K562 (cell line): ENCODE results near the gene ATPAF2. TPM values are rescaled to one million over a fixed set of nuclear protein-coding genes. Genes with fewer than 3 reads are reported as not detected.

Source experiments
- ASH1L ChIP-seq: fragments of 450-650 bp; IDR thresholded peaks from 2 replicates; pipeline ENCODE4 v1.6.1; 2018; ENCODE audit warnings: borderline replicate concordance, mild to moderate bottlenecking, low read depth; ENCODE audit not compliant: partially characterized antibody
- ATF1 ChIP-seq, 2 experiments: fragments of 450-650 bp in 1 of 2; IDR thresholded peaks; 2 replicates each; pipeline ENCODE4 v1.6.1; 2016; ENCODE audit warnings: missing compliant biosample characterization in 1 of 2, missing genetic modification characterization in 1 of 2
- BACH1 ChIP-seq: fragments of 200-800 bp; sonication (Bioruptor generic); IDR thresholded peaks from 2 replicates; pipeline ENCODE4 v1.6.1; 2016; ENCODE audit warnings: missing genetic modification characterization, missing compliant biosample characterization
- BMI1 ChIP-seq: fragments of 150-350 bp; IDR thresholded peaks from 2 replicates; pipeline ENCODE4 v1.6.1; 2014; ENCODE audit warnings: low read length
- CBX8 ChIP-seq: fragments of 200-600 bp; sonication (generic); IDR thresholded peaks from 2 replicates; pipeline ENCODE4 v1.6.1; 2012; ENCODE audit warnings: borderline replicate concordance, mixed run types, low read depth, mild to moderate bottlenecking, moderate library complexity, mixed read lengths, low read length, control low read depth, inconsistent platforms; ENCODE audit not compliant: poor library complexity, severe bottlenecking; ENCODE audit errors: extremely low read depth
- CREB1 ChIP-seq, 2 experiments: sonication (generic) in 1 of 2; formaldehyde crosslinking in 1 of 2; IDR thresholded peaks; 2 replicates each; pipeline versions ENCODE4 v1.6.1 to v1.8.0; 2012 to 2022; ENCODE audit warnings: inconsistent platforms in 1 of 2, mild to moderate bottlenecking in 1 of 2, missing genetic modification reagents in 1 of 2, moderate library complexity in 1 of 2
- EGR1 ChIP-seq: fragments of 450-650 bp; conservative IDR thresholded peaks from 2 replicates; pipeline ENCODE4 v1.6.1; 2017; ENCODE audit warnings: mild to moderate bottlenecking
- FOSL1 ChIP-seq: fragments of 200-800 bp; sonication (Bioruptor generic); conservative IDR thresholded peaks from 2 replicates; pipeline ENCODE4 v1.6.1; 2016; ENCODE audit warnings: missing genetic modification characterization, missing compliant biosample characterization
- GTF2A2 ChIP-seq: IDR thresholded peaks from 2 replicates; pipeline ENCODE4 v1.6.1; 2016; ENCODE audit warnings: mild to moderate bottlenecking, missing genetic modification characterization, missing compliant biosample characterization
- ILK ChIP-seq: fragments of 450-650 bp; IDR thresholded peaks from 2 replicates; pipeline ENCODE4 v1.6.1; 2016; ENCODE audit warnings: missing genetic modification characterization, low read depth, mild to moderate bottlenecking, missing compliant biosample characterization, moderate library complexity, borderline replicate concordance
- L3MBTL2 ChIP-seq: fragments of 450-650 bp; IDR thresholded peaks from 2 replicates; pipeline ENCODE4 v1.6.1; 2016; ENCODE audit warnings: mild to moderate bottlenecking, moderate library complexity
- NFXL1 ChIP-seq: fragments of 450-650 bp; formaldehyde crosslinking; IDR thresholded peaks from 2 replicates; pipeline ENCODE4 v1.4.0; 2021; ENCODE audit warnings: mild to moderate bottlenecking
- NR2C1 ChIP-seq, 2 experiments: fragments of 450-650 bp; IDR thresholded peaks; 2 replicates each; pipeline ENCODE4 v1.6.1; 2017; ENCODE audit warnings: mild to moderate bottlenecking in 2 of 2, antibody characterized with exemption in 1 of 2, inconsistent platforms in 1 of 2, missing compliant biosample characterization in 1 of 2, missing genetic modification characterization in 1 of 2
- PHF21A ChIP-seq: fragments of 450-650 bp; IDR thresholded peaks from 2 replicates; pipeline ENCODE4 v1.6.1; 2017; ENCODE audit warnings: low read depth, borderline replicate concordance
- SMAD4 ChIP-seq: fragments of 250-450 bp; sonication (Bioruptor Pico); conservative IDR thresholded peaks from 2 replicates; pipeline ENCODE4 v1.8.0; 2021; ENCODE audit warnings: inconsistent platforms, mild to moderate bottlenecking, moderate library complexity
- TAF7 ChIP-seq: fragments of 450-650 bp; IDR thresholded peaks from 2 replicates; pipeline ENCODE4 v1.6.1; 2016; ENCODE audit warnings: missing genetic modification characterization, missing compliant biosample characterization
- TAL1 ChIP-seq: fragments of 450-650 bp; IDR thresholded peaks from 2 replicates; pipeline ENCODE4 v1.6.1; 2016; ENCODE audit warnings: mild to moderate bottlenecking
- ZC3H11A ChIP-seq: IDR thresholded peaks from 2 replicates; pipeline ENCODE4 v1.6.1; 2012; ENCODE audit warnings: low read depth, low read length, improper control_type of control experiment
- ZNF121 ChIP-seq: sonication (generic); formaldehyde crosslinking; conservative IDR thresholded peaks from 2 replicates; pipeline ENCODE4 v1.8.0; 2022; ENCODE audit warnings: missing genetic modification reagents
- ZNF217 ChIP-seq: sonication (generic); formaldehyde crosslinking; IDR thresholded peaks from 2 replicates; pipeline ENCODE4 v1.8.0; 2022; ENCODE audit warnings: mild to moderate bottlenecking, missing genetic modification reagents
- ZNF232 ChIP-seq: sonication (generic); formaldehyde crosslinking; IDR thresholded peaks from 2 replicates; pipeline ENCODE4 v1.8.0; 2022; ENCODE audit warnings: mild to moderate bottlenecking, missing genetic modification reagents
- polyA plus RNA-seq, 8 experiments: library from polyadenylated mRNA; depleted of rRNA in 4 of 8; stranded (reverse) in 5 of 8; unstranded in 3 of 8; fragments of >200 nt; fragmentation: Nextera tagmentation in 2 of 8; fragmentation: Illumina TruSeq in 1 of 8; extraction: Ambion mirVana in 2 of 8; extraction: Trizol in 1 of 8; gene quantifications; 2 replicates each; pipeline versions ENCODE4 v1.2.1 to v1.2.3, GENCODE V29; 2011 to 2014; ENCODE audit warnings: inconsistent platforms in 1 of 8, missing spikeins in 1 of 8
- total RNA-seq, 7 experiments: library from RNA; depleted of rRNA in 6 of 7; stranded (reverse); fragments of >200 nt in 6 of 7; fragmentation: Illumina TruSeq in 2 of 7; extraction: Trizol in 2 of 7; gene quantifications; 2 replicates each; pipeline versions ENCODE4 v1.2.1 to v1.2.3, GENCODE V29; 2011 to 2021; ENCODE audit warnings: low replicate concordance in 1 of 7
- TF ChIP-seq, protein P1 (sequence below): sonication (generic); formaldehyde crosslinking; IDR thresholded peaks from 2 replicates; pipeline ENCODE4 v1.8.0; 2022; ENCODE audit warnings: missing genetic modification reagents, mild to moderate bottlenecking, borderline replicate concordance
- TF ChIP-seq, protein P2 (sequence below): fragments of 250-450 bp; sonication (Bioruptor Pico); IDR thresholded peaks from 2 replicates; pipeline ENCODE4 v1.5.0; 2021
- TF ChIP-seq, protein P3 (sequence below): IDR thresholded peaks from 2 replicates; pipeline ENCODE4 v1.6.1; 2012; ENCODE audit warnings: low read depth, low read length, improper control_type of control experiment, borderline replicate concordance

The ATPAF2 gene
- total and polyA plus RNA-seq, 9 of the 15 experiments (the other 6 are each of a cell fraction or from before 2014, with no cell fraction given) = 2.1 to 19.2 (median 11.3) TPM

DNA sequence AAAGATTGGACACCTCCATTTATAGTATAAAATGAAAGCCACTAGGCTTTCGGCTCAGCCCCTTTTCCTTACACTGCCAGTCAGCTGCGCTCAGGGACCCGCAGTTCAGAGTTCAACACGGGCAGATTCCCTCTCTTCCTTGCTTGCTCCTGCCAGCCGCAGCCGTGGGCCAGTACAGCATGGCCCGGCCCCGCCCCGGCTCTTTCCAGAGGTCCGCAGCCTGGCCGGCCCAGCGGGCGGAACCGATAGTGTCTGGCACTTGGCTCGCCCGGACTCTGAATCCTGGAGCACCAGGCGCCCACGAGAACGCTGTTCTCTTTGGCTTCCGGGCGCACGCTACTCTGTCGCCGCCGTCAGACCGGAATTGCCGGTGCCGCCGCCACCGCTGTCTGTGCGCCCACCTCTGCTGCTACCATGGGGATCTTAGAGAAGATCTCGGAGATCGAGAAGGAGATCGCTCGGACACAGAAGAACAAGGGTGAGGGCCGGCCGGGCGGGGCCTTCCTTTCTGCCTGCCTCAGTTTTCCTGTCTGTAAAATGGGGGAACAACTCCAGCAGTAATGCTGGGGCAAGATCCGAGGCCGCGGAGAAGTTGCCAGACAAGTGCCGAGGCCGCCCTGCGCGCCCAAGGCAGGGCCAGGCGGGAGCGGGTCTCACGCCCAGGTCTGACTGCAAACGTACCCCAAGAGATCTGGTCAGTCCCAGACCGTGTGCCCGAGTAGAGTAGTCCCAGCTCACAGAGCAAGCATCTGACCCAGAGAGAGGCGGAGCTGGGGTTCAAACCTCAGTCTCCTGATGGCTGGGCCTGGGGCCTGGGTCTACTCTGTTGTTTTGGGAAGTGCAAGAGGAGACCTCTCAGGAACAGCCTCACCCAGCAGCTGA, 48.9 kb upstream of the ATPAF2 start, which contains the start of gene DRG2 (continued):
- TF ChIP-seq, protein P1, sequence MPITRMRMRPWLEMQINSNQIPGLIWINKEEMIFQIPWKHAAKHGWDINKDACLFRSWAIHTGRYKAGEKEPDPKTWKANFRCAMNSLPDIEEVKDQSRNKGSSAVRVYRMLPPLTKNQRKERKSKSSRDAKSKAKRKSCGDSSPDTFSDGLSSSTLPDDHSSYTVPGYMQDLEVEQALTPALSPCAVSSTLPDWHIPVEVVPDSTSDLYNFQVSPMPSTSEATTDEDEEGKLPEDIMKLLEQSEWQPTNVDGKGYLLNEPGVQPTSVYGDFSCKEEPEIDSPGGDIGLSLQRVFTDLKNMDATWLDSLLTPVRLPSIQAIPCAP = no peak
- no peak for TF ChIP-seq ZNF217 (CRISPR knock-in tag)
- no peak for TF ChIP-seq GTF2A2 (tag)
- TF ChIP-seq, protein P2, sequence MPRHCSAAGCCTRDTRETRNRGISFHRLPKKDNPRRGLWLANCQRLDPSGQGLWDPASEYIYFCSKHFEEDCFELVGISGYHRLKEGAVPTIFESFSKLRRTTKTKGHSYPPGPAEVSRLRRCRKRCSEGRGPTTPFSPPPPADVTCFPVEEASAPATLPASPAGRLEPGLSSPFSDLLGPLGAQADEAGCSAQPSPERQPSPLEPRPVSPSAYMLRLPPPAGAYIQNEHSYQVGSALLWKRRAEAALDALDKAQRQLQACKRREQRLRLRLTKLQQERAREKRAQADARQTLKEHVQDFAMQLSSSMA = no peak
- peak; percentile 76 for TF ChIP-seq SMAD4 (CRISPR knock-in tag)
- no peak for TF ChIP-seq ATF1 (CRISPR knock-in tag; IDR thresholded peaks at IDR 0.05)
- peak; percentile 79 for TF ChIP-seq ATF1 (tag; IDR thresholded peaks at IDR 0.05)
- no peak for TF ChIP-seq ILK (tag)
- TF ChIP-seq, protein P3, sequence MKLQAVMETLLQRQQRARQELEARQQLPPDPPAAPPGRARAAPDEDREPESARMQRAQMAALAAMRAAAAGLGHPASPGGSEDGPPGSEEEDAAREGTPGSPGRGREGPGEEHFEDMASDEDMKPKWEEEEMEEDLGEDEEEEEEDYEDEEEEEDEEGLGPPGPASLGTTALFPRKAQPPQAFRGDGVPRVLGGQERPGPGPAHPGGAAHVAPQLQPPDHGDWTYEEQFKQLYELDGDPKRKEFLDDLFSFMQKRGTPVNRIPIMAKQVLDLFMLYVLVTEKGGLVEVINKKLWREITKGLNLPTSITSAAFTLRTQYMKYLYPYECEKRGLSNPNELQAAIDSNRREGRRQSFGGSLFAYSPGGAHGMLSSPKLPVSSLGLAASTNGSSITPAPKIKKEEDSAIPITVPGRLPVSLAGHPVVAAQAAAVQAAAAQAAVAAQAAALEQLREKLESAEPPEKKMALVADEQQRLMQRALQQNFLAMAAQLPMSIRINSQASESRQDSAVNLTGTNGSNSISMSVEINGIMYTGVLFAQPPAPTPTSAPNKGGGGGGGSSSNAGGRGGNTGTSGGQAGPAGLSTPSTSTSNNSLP = no peak
- TF ChIP-seq L3MBTL2 = peak; percentile 70
- TF ChIP-seq ZNF121 = 0 out of 2 replicates have a peak, but pooled peaks have one; percentile 6
- TF ChIP-seq CBX8 = no peak
- TF ChIP-seq BMI1 = no peak
- peak; percentile 77 for TF ChIP-seq NR2C1 (IDR thresholded peaks at IDR 0.05)
- TF ChIP-seq NR2C1 (tag; IDR thresholded peaks at IDR 0.05) = peak; percentile 84
- TF ChIP-seq NFXL1 (CRISPR knock-in tag) = no peak
- peak; percentile 44; the same call in 1 of the 2 replicates for TF ChIP-seq CREB1 (IDR thresholded peaks at IDR 0.05)
- TF ChIP-seq CREB1 (CRISPR knock-in tag; IDR thresholded peaks at IDR 0.05) = peak; percentile 75
- TF ChIP-seq PHF21A = 0 out of 2 replicates have a peak, but pooled peaks have one; percentile 68
- TF ChIP-seq TAF7 (tag) = peak; percentile 74
- TF ChIP-seq ZC3H11A = peak; percentile 86
- no peak for TF ChIP-seq ASH1L
- TF ChIP-seq EGR1 = peak; percentile 76
- TF ChIP-seq TAL1 = peak; percentile 5; the same call in 1 of the 2 replicates
- TF ChIP-seq ZNF232 (CRISPR knock-in tag) = no peak
- peak; percentile 45; the same call in 1 of the 2 replicates for TF ChIP-seq FOSL1 (tag)
- no peak for TF ChIP-seq BACH1
